Placental epithelial cell (primary cell): ENCODE measurements around the gene SPATA2L. TPM values are rescaled to one million over a fixed set of nuclear protein-coding genes. Genes with fewer than 3 reads are reported as not detected.

Source experiments
- total RNA-seq: library from RNA; depleted of rRNA; stranded (reverse); fragments of >200 nt; gene quantifications from 2 replicates; pipeline ENCODE4 v1.2.3, GENCODE V29; 2012

Gene SPATA2L
- 6.3 and 10.7 TPM in 2 replicates for total RNA-seq

GRCh38 chr16:89701425-89702406, at the start of gene SPATA2L:
Gene SPATA2L, minus strand, starts transcription at chr16:89701705. Its CDS starts 473 bp downstream, at chr16:89701232.

DNA sequence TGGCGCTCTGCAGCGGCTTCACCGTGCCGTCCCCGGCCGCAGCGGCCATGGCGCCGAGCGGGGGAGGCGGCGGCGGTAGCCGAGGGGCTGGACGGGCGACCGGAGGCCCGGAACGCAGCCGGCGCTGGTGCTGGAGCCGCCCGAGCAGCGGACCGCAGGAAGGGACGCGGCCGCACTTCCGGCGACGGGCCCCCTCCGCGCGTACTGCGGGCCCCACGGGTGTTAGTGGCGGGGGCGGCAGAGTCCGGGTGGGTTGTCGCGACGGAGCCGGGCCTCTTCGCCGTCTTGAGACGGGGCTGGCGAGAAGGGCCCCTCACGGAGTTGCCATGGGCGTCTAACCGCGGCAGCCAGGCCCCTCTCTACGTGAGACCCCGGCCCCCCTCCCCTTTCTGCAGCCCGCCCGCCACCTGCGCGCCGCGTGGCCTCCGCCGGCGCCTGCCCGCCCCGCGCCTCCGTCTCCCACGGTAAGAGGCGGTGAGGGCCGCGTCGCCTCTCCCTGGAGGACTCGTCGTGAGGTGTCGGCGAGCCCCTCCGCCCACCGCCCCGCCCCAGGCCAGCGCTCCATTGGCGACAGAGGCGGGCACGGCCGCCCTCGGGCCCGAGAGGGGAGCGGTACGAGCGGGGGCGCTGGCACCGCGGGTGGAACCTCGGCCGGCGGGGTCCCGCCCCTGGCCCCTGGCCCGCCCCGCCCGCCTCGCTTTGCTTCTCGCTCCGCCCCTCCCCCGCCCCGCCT, 19.5 kb upstream of the SPATA2L start, which contains the start of the genes VPS9D1 and ZNF276:
VPS9D1 (minus strand) TSS at position 86 of the 733 bp plus-strand sequence; CDS start at position 49, 37 bp downstream.
ZNF276 (plus strand) TSS at position 725 of the 733 bp plus-strand sequence. CDS start 104 bp downstream, outside the sequence.

GRCh38 chr16:89686520-89687091, 14.9 kb downstream of the SPATA2L start, which contains the start of gene CDK10:
Gene CDK10, plus strand, starts transcription at chr16:89686689. Its CDS starts 22 bp downstream, at chr16:89686711.

DNA sequence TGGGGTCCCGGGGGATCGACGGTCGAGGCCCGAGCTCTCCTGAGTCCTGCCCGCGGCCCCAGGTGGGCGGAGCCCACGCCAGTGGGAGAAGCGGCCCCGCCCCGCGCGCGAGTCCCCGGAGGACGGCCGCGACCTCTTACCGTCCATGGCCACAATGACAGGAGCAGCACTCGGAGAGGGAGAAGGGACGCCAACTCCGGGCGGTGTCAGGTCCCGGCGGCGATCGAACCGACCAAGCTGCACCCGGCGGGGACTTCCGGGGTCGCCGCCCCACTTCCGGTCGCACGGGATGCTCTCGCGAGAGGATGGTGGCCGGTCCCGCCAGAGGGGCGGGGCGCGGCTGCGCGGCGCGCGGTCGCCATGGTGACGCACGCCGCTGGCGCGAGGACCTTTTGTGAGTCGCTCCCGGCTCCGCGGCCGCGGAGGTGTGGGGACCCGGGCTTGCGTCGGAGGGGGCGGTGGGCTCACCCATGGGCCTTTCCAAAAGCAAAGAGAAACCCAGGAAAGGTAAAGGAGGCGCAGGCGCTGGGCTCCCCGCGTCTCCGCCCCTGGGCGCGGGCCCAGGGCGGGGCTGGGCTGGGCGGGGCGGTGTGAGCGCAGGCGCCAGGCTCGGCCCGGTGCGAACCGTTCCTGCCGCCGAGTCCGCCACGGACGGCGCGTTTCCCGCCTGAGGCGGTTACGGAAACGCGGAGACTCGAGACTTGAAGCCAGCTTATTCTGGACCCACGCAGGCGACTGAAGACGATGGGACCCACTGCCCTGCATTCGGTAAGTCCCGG, 43.9 kb downstream of the SPATA2L start, which contains the start of the genes CHMP1A and SPATA33:
CHMP1A (minus strand) TSS at position 267 of the 779 bp plus-strand sequence; CDS start at position 147, 120 bp downstream.
SPATA33 (plus strand) TSS at position 395 of the 779 bp plus-strand sequence; CDS start at position 471, 76 bp downstream.

Other genes with a start within 250 kb of the SPATA2L start
- gene ANKRD11, start 211.1 kb downstream of the SPATA2L start, total RNA-seq: 48.4 and 69.1 TPM in 2 replicates
- 104 and 111 TPM in 2 replicates for gene SPG7, start 193.3 kb downstream of the SPATA2L start, total RNA-seq
- gene RPL13, start 141.0 kb downstream of the SPATA2L start, total RNA-seq: 2,619 and 3,285 TPM in 2 replicates
- 0.43 and 2.4 TPM in 2 replicates for gene CPNE7, start 125.9 kb downstream of the SPATA2L start, total RNA-seq
- gene DPEP1, start 88.1 kb downstream of the SPATA2L start, total RNA-seq: not detected in 2 replicates
- 124 and 146 TPM in 2 replicates for gene CHMP1A, start 44.0 kb downstream of the SPATA2L start, total RNA-seq
- gene SPATA33, start 43.9 kb downstream of the SPATA2L start, total RNA-seq: 3.6 and 4.3 TPM in 2 replicates
- 37.3 and 48.9 TPM in 2 replicates for gene CDK10, start 15.0 kb downstream of the SPATA2L start, total RNA-seq
- gene VPS9D1, start 19.2 kb upstream of the SPATA2L start, total RNA-seq: 9.8 and 10.2 TPM in 2 replicates
- 14.7 and 18.8 TPM in 2 replicates for gene ZNF276, start 19.8 kb upstream of the SPATA2L start, total RNA-seq
- 9.4 and 11.0 TPM in 2 replicates for gene FANCA, start 114.9 kb upstream of the SPATA2L start, total RNA-seq
- 6.1 and 10.2 TPM in 2 replicates for gene SPIRE2, start 126.8 kb upstream of the SPATA2L start, total RNA-seq
- 254 and 342 TPM in 2 replicates for gene TCF25, start 171.9 kb upstream of the SPATA2L start, total RNA-seq
- 9.3 and 12.2 TPM in 2 replicates for gene MC1R, start 217.2 kb upstream of the SPATA2L start, total RNA-seq
- 85.2 and 182 TPM in 2 replicates for gene TUBB3, start 221.6 kb upstream of the SPATA2L start, total RNA-seq
- 34.2 and 103 TPM in 2 replicates for gene DEF8, start 247.1 kb upstream of the SPATA2L start, total RNA-seq